ENCODE data around the gene TTC13. TPM values are rescaled to one million over a fixed set of nuclear protein-coding genes. Genes with fewer than 3 reads are reported as not detected.

The TTC13 gene
- total and polyA plus RNA-seq, 12 donors = 4.3 to 9.5 (median 7.3) TPM

DNA sequence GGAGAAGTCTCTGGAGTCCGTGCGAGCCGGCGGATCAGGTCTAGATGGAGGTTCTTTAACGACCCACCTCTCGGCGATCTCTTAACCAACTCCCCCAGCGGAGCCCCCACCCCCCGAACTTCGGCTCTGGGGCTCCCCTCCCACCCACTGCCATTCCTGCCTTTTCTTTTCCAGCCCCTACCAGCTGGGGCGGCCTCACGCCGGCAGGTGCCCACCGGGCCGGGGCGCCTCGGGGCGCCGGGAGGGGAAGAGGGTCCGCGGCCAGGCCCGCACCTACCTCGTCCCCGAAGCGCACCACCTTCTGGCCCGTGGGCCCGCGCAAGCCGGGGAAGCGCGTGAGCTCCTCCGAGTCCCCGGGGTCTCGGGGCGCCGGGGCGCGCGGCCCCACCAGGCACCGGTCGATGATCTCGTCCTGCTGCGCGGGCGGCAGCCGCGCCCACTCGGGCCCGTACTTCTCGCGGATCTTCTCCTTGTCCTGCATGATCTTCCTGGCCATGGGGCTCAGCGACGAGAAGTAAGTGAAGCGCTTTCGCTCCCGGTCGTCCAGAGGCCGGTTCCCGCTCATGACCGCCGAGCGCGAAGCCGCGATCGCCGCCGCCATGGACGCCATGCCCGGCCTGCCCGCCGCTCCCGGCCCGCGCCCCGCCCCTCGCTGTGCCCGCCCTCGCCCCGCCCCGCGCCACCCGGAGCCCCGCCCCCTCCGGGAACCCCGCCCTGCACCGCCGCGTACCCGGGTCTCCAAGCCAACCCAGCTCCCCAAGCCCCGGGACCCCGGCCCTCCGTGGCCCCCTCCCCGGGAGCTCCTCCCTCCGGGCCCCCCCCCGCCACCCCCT lies 110.5 kb downstream of the TTC13 start, which contains the start of gene C1orf198:
Gene C1orf198, minus strand, starts transcription at position 619 of the 833 bp plus-strand sequence. Its CDS starts 9 bp downstream, at position 610.
- peak; percentile 75 to 85 for DNase-seq
- TF ChIP-seq, protein P1, sequence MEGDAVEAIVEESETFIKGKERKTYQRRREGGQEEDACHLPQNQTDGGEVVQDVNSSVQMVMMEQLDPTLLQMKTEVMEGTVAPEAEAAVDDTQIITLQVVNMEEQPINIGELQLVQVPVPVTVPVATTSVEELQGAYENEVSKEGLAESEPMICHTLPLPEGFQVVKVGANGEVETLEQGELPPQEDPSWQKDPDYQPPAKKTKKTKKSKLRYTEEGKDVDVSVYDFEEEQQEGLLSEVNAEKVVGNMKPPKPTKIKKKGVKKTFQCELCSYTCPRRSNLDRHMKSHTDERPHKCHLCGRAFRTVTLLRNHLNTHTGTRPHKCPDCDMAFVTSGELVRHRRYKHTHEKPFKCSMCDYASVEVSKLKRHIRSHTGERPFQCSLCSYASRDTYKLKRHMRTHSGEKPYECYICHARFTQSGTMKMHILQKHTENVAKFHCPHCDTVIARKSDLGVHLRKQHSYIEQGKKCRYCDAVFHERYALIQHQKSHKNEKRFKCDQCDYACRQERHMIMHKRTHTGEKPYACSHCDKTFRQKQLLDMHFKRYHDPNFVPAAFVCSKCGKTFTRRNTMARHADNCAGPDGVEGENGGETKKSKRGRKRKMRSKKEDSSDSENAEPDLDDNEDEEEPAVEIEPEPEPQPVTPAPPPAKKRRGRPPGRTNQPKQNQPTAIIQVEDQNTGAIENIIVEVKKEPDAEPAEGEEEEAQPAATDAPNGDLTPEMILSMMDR (IDR thresholded peaks at IDR 0.05) = no peak
- Histone ChIP-seq H3K4me3 (peak within 1 kb of the TSS; percentile 61 to 95 (median 92)), H3K4me1 (peaks cover 24 to 57% (median 51%) of the 10 kb centered on the region in 9 donors), H3K27me3 (peaks cover 0 to 27% (median 0%) of the 10 kb centered on the region in 7 donors), H3K36me3 (no peaks in the 10 kb centered on the region), H3K9me3 (no peaks in the 10 kb centered on the region), H3K27ac (peak within 1 kb of the TSS; percentile 54 to 96 (median 90))
- peak; percentile 80 to 94 (median 90) for ATAC-seq
- 0% methylated on average over 78 to 95 of the region's 96 CpGs for WGBS, 2 donors
- intact Hi-C loops (cut with DNase I) = loop anchor here in 8 of 10 donors (2.0 to 10.0 kb wide), 7 partner anchors 41 to 61 kb away; no protein-coding TSS in a partner anchor

DNA sequence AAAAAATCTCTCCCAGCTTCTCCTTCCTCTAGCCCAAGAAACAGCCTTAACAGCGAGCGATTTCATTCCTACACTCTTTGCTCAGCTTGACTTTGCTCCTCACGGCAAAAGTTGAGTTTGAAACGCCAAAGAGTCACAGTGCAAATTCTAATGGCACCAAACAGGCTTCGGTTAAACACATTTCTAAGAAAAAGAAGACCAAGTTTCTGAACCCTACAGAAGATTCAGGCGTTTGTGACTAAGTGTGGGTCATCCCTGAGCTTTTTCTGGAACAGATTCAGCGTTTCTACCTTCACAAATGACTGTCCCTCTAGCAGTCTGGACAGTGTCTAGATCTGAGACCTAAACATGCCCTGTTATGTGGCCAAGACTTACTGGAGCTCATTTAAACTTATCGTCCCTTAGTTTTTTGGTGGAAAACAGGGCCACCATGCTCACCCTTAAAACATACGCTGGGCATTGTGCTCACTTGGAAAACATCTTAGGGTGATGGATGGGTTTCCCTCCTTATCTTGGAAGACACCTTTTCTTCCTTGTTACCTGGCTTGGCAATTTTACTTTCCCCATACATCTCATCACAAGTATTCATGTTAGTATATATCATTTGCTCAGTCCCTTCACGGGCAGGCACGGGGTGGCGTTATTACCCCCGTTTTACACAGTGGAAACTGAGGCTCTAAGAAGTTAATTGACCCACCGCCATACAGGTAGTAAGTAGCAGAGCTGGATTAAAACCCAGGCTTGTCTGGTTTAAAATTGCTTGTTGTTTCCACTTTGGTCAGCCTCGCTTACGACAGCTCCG lies 111.4 kb downstream of the TTC13 start:
- H3K9me3 ChIP-seq = no peaks in the 10 kb centered on the region
- intact Hi-C loops (cut with DNase I) = loop anchor here in 8 of 10 donors (2.0 to 10.0 kb wide), 6 partner anchors 40 to 60 kb away; no protein-coding TSS in a partner anchor
- H3K4me1 ChIP-seq = peaks cover 27 to 65% (median 59%) of the 10 kb centered on the region in 9 donors
- peaks cover 0 to 27% (median 0%) of the 10 kb centered on the region in 7 donors for H3K27me3 ChIP-seq
- ATAC-seq = peak in 3 of 8 donors; percentile 17 to 22 (median 18)
- peak overlapping the region; percentile 54 to 96 (median 90) for H3K27ac ChIP-seq
- TF ChIP-seq, protein P1 (IDR thresholded peaks at IDR 0.05) = no peak
- peak overlapping the region; percentile 61 to 95 (median 92) for H3K4me3 ChIP-seq
- WGBS, 2 donors = 3 to 7% methylated on average over 17 of the region's 17 CpGs
- H3K36me3 ChIP-seq = no peaks in the 10 kb centered on the region
- no peak for DNase-seq

DNA sequence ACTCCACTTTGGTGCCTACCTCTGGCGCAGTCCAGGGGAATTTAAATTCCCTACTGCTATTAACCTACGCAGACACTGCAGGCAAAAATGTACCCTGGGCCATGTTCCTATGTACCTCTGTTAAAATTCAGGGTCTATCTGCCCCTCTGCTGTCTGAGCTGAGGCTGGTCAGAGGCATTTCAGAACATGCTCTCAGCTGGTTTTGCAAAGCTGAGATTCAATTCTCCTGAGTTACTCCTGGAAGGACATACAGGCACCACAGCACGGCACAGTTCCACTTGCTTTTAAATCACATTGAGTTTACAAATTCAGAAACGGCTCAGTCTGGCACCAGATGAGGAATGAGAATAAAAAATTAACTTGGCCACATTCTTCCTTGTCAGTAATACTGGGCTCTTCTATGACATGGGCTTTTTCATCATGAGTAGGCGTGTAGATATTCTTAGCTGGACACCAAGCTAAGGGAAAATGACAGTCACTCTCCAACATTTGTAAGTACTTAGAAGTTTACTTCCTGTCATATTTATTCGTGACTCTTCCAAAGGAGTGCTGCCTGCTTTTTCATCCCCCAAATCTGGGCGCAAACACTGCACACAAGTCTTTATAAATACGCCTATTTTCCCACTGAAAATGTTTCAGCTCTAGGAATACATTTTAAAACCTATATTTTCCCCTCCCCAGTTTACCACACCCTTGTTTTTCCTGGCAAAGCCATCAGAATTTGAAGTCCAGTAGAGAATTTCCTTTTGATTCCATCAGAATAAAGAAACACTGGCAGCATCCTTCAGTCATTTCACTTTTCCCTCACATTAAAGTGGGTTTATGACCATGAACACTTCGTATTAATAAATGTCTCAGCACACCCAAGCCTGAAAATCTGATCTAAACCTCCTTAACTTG lies 112.2 kb downstream of the TTC13 start:
- intact Hi-C loops (cut with DNase I) = loop anchor here in 8 of 10 donors (2.0 to 10.0 kb wide), 6 partner anchors 39 to 59 kb away; no protein-coding TSS in a partner anchor
- Histone ChIP-seq H3K36me3 (peaks cover 0 to 5% (median 0%) of the 10 kb centered on the region in 9 donors), H3K4me3 (peak overlapping the region; percentile 61 to 95 (median 92)), H3K27me3 (peaks cover 0 to 27% (median 0%) of the 10 kb centered on the region in 7 donors), H3K9me3 (no peaks in the 10 kb centered on the region), H3K4me1 (peaks cover 29 to 74% (median 68%) of the 10 kb centered on the region in 9 donors), H3K27ac (peak overlapping the region; percentile 45 to 96 (median 90))
- DNase-seq (no peak), ATAC-seq (peak in 6 of 8 donors; percentile 17 to 65 (median 46))
- 36% methylated on average over 9 of the region's 9 CpGs for whole genome bisulfite sequencing, 2 donors
- TF ChIP-seq, protein P1 (IDR thresholded peaks at IDR 0.05) = no peak

All from heart right ventricle (tissue), 16 donors.